Activated gamma-delta T cell (primary cell): ENCODE data around the gene UTP25.

Source experiments
- DNase-seq: peaks from one replicate; lab custom pipeline; 2025; lab: John Stamatoyannopoulos, UW

The UTP25 gene

GRCh38 chr1:209839875-209840546 lies 12.2 kb downstream of the UTP25 start:
- DNase-seq = no peak

DNA sequence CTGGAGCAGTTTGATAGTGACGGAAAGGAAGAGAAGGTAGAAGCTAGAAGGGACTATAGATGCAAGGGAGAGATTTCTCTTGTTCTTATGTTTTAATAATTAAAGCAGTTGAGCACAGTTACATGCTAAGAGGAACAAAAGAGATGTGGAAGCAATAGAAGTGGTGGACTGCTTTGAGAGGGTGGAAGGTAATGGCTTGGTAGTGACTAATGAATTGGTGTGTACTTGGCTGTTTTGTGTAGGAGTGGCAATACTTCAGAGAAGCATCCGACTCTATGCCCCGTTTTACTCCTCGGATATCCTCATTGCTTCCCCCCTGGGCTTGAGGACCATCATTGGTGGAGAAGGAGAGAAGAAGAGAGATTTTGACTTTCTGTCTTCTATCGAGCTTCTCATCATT lies 12.8 kb downstream of the UTP25 start:
- DNase-seq = no peak

GRCh38 chr1:209844695-209845407 lies 17.1 kb downstream of the UTP25 start:
- DNase-seq = no peak

DNA sequence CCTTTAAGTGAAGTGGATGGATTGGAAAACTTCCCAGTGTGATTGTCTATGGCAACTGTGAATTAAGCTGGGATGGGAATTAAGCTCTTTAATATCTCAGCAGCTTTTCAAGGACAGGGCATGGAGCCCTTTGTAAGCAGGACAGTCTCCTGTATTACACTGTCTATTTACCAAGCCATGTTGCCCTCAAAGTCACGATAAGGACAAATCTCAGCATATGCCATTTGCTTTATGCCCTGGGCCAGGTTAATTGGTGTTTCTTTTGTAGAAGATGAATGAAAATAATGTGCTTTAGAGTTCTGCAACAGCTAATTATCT lies 17.6 kb downstream of the UTP25 start:
- DNase-seq = no peak

DNA sequence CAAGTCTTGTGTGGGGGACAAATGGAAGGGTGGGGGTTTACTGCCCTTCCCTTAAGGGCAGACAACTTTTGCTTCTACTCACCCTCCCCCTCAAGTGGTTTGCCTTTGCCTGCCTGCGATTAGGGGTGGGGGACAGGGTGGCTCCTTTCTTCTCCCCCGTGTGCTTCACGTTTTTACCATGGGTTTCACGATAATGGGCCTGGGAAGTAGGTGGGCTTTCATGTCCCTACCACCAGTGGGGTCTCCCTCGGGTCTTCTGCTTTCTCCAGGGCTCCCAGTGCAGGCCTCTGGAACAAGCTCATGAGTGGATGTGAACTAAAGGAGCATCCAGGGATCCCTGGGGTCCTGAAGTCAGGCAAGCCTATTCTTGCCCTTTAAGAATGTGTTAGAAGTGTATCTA lies 21.6 kb downstream of the UTP25 start:
- no peak for DNase-seq

- DNase-seq = no peak
These were observed 22.7 kb downstream of the UTP25 start for GRCh38 chr1:209850342-209850979.

DNA sequence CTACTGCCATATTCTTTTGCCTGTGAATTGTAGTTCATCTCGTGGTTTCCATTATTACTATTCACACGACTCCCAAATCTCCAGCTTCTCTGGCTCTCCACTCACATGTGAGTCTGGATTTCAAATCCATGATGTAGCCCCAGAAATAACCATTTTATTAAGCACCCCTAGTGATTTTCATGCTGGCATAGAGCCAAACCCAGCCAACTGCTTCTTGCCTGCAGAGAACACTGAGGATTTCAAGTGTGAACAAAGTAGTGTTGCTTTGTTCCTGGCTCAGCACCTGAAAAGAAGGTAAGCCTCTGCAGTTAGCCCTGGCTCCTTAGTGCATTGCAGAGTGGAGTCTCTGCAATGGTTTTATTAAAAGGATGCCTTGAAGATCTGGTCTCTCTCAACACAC lies 25.9 kb downstream of the UTP25 start:
- DNase-seq = no peak

GRCh38 chr1:209854196-209854595 lies 26.4 kb downstream of the UTP25 start:
- DNase-seq = no peak

DNA sequence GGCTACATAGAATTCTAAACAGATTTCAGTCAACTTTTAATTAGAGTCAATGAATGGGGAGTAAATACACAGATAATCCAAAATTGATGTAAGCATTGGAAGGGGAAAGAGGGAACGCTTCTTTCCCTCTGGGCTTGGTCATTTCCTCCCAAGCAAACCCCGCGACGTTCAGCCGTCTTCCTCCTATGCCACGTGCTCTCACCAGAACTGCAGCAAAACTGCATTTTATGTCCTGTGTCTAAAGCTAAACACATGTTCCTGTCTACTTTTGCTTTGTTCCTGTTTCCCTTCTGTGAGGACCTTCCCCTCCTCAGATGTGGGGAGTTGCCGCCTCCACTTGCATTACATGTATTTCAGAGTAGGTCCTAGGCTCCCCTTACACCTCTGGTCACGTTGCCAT lies 27.2 kb downstream of the UTP25 start:
- DNase-seq = no peak

DNA sequence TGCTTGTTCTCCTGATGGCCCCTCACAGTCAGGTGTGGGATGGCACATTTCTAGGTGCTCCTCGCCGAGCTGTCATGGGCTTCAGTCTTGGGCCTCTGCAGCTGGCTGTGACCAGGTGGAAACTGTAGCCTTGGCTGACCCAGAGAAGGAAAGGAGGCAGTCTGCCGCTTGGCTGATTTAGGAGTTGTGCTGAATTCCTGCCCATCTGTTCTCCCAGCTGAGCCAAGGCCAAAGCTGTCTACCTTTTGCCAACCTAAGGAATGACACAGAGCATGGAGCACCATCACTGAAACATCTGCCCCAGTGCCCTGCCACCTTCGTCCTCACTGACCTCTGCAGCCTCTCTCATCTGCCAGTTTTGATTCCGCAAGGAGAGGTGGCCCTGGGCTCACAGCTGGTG lies 27.9 kb downstream of the UTP25 start:
- DNase-seq = no peak

DNA sequence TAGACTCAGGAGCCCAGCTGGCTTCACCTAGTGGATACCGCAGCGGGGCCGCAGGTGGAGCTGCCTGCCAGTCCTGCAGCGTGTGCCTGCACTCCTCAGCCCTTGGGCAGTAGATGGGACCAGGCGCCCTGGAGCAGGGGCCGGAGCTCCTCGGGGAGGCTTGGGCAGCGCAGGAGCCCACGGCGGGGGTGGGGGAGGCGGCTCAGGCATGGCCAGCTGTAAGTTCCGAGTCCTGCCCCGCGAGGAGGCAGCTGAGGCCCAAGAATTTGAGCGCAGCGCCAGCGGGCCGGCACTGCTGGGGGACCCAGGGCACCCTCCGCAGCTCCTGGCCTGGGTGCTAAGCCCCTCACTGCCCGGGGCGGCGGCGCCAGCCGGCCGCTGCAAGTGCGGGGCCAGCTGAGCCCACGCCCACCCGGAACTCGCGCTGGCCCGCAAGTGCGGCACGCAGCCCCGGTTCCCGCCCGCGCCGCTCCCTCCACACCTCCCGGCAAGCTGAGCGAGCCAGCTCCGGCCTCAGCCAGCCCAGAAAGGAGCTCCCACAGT lies 30.9 kb downstream of the UTP25 start:
- no peak for DNase-seq

GRCh38 chr1:209860293-209860881 lies 32.6 kb downstream of the UTP25 start:
- DNase-seq = no peak

DNA sequence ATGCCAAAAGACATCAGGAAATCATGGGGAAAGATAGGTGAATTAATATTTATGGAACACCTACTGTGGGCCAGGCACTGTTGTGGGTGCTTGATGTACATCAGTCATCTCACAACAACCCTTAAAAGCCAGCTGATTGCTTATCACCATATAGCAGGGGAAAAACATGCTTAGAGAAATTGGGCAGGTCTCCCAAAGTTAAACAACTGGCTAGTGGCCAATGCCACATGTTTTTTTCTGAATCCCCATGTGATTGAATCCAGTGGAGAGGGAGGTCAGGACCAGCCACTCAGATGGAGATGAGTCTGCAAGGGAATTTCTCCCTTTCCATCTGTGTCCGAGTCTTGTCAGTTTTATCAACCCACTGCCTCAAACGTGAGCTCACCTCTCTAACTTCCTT lies 33.5 kb downstream of the UTP25 start:
- DNase-seq = no peak

DNA sequence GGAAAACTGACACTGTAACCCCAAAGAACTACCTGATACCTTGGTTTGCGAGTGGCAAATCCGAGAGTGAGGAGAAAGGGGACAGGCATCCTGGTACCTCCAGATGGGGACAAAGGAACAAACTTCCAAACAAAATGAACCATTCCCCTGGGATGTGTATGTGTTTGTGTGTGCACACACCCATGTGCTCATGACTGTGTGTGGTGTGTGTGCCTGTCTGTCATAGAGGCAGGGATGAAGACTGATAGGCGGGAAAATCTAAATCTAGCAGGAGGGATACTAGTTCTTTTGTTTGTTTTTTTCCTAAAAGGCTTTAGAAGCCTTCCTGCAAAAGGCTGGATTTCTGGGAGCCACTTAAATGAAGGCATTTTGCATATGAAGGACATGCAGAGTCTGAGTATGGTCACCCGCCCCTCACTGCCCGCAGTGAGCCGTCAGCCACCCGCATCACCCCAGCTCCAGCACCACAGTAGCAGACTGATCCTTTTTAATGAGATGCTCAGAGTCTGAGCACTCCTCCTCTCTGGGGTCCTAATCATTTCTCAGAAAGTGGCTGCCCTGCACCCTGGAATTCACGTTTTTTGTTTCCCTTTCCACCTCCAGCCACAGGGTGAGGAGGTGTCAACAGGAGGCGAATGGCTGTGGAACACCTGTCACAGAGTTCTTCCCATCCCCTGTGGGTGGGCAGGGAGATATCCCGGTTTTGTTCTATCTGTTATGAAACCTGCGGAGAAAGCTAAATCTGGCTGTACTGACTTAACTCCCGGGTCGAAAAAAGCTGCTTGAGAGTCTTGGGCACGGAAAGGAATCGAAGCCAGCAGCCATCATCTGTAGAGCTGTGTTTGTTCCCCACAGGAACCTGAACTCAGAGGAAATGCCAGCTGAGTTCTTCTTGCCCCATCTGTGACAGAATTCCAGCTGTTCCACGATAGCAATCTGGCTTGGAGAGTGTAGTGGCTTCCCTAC lies 34.9 kb downstream of the UTP25 start:
- no peak for DNase-seq

GRCh38 chr1:209863766-209864485 lies 36.2 kb downstream of the UTP25 start:
- DNase-seq = no peak

DNA sequence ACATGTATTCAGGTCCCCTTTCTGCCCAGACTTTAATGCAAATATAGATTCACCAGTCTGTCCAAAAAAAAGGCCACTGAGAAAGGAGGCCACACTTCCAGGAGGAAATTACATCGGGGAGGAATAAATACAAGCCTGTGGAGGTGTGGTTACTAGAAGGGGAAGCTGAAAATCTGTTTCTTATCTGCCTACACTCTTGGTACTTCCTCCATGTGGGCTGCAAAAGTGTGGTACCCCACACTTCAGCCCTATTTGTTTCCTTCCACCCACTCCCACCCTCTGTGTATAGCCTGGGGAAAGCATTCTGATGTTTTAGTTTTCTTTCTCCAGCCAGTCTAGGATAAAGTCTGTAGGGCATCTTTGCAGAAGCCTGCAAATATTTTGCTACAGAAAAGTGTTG lies 38.4 kb downstream of the UTP25 start:
- no peak for DNase-seq

- no peak for DNase-seq
These were observed 41.7 kb downstream of the UTP25 start for GRCh38 chr1:209869291-209870149.

- DNase-seq = no peak
These were observed 42.5 kb downstream of the UTP25 start for GRCh38 chr1:209870151-209870831.

DNA sequence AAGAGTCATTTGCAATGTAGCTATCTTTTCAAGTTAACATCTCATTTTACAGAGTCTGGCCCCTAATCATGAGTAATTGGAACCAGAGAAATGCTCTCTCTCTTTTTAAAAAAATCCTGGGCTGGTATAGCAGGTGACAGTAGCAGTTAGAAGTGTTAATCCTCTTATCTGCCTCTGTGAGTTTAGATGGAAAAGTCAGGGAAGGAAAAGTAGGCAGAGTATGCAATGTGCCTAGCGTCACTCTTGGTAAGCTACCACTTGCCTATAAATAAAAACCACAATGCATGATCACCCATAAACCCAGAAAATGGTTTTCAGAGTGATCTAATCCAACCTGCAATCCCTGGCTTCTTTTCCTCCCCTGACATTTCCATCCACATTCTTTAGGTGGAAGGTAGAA lies 43.2 kb downstream of the UTP25 start:
- DNase-seq = no peak
